ENCODE data around the gene SLC25A21.
"Not testable (repeated sequence)": the region's sequence is repeated elsewhere in the genome, so short reads cannot be mapped to it uniquely, and the experiment has no call there.

The SLC25A21 gene

GRCh38 chr14:36935976-36936678, 236.3 kb downstream of the SLC25A21 start:
- no peak for DNase-seq

GRCh38 chr14:36934304-36934703, 238.1 kb downstream of the SLC25A21 start:
- DNase-seq = no peak

GRCh38 chr14:36931791-36932190, 240.6 kb downstream of the SLC25A21 start:
- DNase-seq = no peak

GRCh38 chr14:36928432-36928831, 244.0 kb downstream of the SLC25A21 start:
- DNase-seq = peak in 1 of 2 experiments; percentile 9

- no peak for DNase-seq
These were observed 247.3 kb downstream of the SLC25A21 start for GRCh38 chr14:36925094-36925493.

- peak; percentile 4 to 81 for DNase-seq
These were observed 255.7 kb downstream of the SLC25A21 start for GRCh38 chr14:36916668-36917067.

- peak; percentile 34 to 87 for DNase-seq
These were observed 257.3 kb downstream of the SLC25A21 start for GRCh38 chr14:36915081-36915480.

- DNase-seq = no peak
These were observed 261.8 kb downstream of the SLC25A21 start for GRCh38 chr14:36910578-36910977.

GRCh38 chr14:36905272-36905888, 267.0 kb downstream of the SLC25A21 start:
- peak in 1 of 2 experiments; percentile 7 for DNase-seq

- no peak for DNase-seq
These were observed 270.5 kb downstream of the SLC25A21 start for GRCh38 chr14:36901861-36902260.

- DNase-seq = no peak
These were observed 271.6 kb downstream of the SLC25A21 start for GRCh38 chr14:36900846-36901245.

GRCh38 chr14:36896300-36896699, 276.1 kb downstream of the SLC25A21 start:
- DNase-seq = not testable (repeated sequence)

- DNase-seq = no peak
These were observed 288.4 kb downstream of the SLC25A21 start for GRCh38 chr14:36884049-36884448.

- DNase-seq = no peak
These were observed 292.1 kb downstream of the SLC25A21 start for GRCh38 chr14:36880276-36880675.

- no peak for DNase-seq
These were observed 292.8 kb downstream of the SLC25A21 start for GRCh38 chr14:36879558-36879957.

GRCh38 chr14:36874396-36875138, 297.8 kb downstream of the SLC25A21 start:
- DNase-seq = no peak

GRCh38 chr14:36870776-36871175, 301.6 kb downstream of the SLC25A21 start:
- DNase-seq = no peak

- no peak for DNase-seq
These were observed 303.3 kb downstream of the SLC25A21 start for GRCh38 chr14:36869125-36869524.

- no peak for DNase-seq
These were observed 305.5 kb downstream of the SLC25A21 start for GRCh38 chr14:36866867-36867266.

GRCh38 chr14:36863271-36863670, 309.1 kb downstream of the SLC25A21 start:
- DNase-seq = no peak

- not testable (repeated sequence) for DNase-seq
These were observed 310.2 kb downstream of the SLC25A21 start for GRCh38 chr14:36862237-36862636.

- DNase-seq = no peak
These were observed 311.6 kb downstream of the SLC25A21 start for GRCh38 chr14:36860831-36861230.

- DNase-seq = no peak
These were observed 313.3 kb downstream of the SLC25A21 start for GRCh38 chr14:36859119-36859518.
